Left renal cortex interstitium (tissue), 4 donors: ENCODE data around the gene ZNF142. TPM values are rescaled to one million over a fixed set of nuclear protein-coding genes. Genes with fewer than 3 reads are reported as not detected.

ENCODE experiments used
- DNase-seq, 4 donors: peaks; one replicate each; pipeline ENCODE4 v3.0.0-alpha.2; 2013; ENCODE audit warnings: low read depth in 4 of 4, low spot score in 2 of 4, missing footprints in 1 of 4
- polyA plus RNA-seq, 4 donors: library from polyadenylated mRNA; unstranded; fragments of 120-200 nt; gene quantifications; one replicate each; pipeline ENCODE4 v1.2.1, GENCODE V29; 2013; ENCODE audit not compliant: insufficient read length in 4 of 4

The ZNF142 gene
- 10 to 100 TPM; 15.2 to 25.7 (median 18.9) TPM for polyA plus RNA-seq

DNA sequence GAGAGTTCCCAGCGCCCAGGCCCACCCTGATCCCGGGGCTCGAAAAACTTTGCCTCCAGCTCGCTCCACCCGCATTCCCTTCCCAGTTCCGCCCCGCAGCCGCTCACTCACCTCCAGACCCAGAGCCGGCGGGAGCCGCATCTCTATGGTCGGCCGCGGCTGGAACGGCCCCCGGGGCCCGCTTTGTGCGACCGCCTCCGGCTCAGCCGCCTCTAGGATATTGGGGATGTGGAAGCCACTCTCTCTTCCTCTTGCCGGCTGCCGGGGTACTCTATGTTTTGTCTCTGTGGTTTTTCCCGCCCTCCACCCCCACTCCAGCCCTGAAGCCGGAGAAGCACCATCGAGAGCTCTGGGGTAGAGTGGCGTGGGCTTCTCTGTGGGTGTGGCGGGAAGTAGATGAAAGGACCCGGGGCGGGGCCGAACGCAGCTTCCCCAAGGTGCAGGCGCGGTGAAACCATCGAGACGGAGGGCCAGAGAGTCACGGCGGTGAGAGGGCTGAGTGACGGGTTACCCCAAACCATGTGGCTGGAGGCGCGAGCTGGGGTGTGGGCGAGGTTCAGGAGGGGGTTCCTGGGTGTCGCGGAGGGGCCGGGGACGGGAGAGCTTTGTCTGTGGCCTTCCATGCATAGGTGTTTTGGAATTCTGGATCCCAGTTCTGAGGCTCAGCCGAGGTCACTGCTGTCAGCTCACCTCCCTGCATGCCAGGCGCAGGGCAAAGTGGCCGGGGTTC lies at the start of gene ZNF142, which contains the start of gene BCS1L:
ZNF142 (minus strand) TSS at position 366 of the 730 bp plus-strand sequence. CDS start 3,194 bp downstream, outside the sequence.
BCS1L (plus strand) TSS at position 426 of the 730 bp plus-strand sequence. CDS start 1,305 bp downstream, outside the sequence.
- DNase-seq: peak; percentile 65 to 85 (median 76)

DNA sequence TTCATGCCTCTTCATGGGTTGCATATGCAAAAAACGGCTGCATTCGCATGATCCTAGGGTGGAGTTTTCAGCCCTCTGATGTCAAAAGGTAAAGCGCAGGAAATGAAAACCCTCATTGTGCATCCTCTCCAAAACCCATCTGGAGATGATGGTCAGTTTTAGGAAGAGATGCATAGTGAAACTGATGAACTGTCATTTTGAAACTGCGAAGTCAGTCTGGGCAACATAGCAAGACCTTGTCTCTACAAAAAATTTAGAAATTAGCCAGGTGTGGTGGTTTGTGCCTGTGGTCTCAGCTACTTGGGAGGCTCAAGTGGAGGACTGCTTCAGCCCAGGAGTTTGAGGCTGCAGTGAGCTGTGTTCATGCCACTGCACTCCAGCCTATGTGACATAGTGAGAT lies 48.7 kb upstream of the ZNF142 start:
- DNase-seq: no peak

DNA sequence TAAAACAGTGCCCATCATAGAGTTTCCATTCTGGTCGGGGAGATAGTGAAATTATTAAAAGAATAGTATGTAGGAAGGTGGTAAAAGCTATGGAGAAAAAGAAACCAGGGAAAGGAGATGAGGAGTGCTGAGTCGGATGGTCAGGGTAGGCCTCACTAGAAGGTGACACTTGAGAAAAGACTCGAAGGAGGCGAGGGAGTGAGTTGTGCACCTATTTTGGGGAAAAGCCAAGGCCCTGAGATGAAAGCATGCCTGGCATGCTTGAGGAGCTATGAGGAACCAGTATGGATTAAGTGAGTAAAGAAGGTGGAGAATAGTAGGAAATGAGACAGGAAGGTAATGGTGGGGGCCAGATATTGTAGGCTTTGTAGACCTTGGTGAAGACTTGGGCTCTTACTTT lies 43.9 kb upstream of the ZNF142 start:
- no peak for DNase-seq

- DNase-seq: no peak
Measured at GRCh38 chr2:218701806-218702205, 42.4 kb upstream of the ZNF142 start.

DNA sequence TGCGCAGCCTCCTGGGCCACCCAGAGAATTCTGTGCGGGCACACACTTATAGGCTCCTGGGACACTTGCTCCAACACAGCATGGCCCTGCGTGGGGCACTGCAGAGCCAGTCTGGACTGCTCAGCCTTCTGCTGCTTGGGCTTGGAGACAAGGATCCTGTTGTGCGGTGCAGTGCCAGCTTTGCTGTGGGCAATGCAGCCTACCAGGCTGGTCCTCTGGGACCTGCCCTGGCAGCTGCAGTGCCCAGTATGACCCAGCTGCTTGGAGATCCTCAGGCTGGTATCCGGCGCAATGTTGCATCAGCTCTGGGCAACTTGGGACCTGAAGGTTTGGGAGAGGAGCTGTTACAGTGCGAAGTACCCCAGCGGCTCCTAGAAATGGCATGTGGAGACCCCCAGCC lies 39.5 kb upstream of the ZNF142 start:
- DNase-seq: no peak

DNA sequence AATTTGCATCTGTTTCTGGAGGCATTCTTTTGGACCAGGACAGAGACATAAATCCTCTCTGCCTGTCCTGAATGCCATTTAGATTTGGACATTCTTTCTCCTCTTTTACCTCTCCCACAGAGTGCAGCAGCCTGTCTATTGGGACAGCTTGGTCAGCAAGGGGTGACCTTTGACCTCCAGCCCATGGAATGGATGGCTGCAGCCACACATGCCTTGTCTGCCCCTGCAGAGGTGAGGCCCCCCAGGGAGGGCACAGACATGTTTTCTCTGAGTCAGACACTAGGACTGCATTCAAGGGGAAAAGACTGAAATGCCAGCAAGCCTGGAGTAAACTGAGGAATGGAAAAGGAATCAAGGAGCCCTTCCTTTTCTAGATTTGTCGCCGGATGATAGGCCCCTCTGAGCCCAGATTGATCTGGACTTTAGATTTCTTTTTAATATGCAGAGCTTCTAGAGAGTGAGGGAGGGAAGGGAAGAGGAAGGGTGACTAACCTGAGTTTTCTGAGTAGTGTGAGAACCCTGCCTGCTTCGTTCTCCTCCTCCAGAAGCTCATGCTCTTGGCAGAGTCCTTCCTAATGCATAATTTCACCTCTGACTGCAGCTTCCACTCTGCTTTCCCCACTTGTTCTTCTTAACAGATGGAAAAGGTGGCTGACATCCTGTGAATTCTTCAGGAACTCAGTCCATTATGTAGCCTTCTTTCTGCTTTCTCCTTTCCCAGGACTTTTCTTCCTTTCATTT lies 35.2 kb upstream of the ZNF142 start:
- DNase-seq: no peak

GRCh38 chr2:218691234-218691633 lies 31.8 kb upstream of the ZNF142 start:
- no peak for DNase-seq

GRCh38 chr2:218687400-218688060 lies 28.1 kb upstream of the ZNF142 start:
- peak in 2 of 4 donors; percentile 26 to 46 for DNase-seq

DNA sequence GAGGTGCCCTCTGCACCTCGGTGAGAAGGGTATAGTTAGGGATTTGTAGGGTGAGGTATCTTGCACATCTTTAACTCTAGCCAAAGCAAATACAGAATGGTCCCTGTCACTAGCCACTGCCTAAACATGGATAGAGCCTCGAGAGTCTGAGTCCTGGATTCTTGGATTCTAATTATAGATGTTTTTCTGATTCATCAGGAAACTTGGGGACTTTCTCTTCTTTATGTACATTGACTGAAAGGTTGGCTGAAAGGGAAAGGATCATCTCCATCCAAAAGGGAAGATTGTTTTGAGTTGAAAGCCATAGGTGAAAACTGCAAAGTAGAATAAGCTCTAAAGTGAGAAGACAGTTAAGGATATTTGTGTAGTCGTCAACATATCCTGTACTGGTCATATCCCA lies 20.6 kb upstream of the ZNF142 start:
- DNase-seq: no peak

GRCh38 chr2:218679119-218679518 lies 19.7 kb upstream of the ZNF142 start:
- no peak for DNase-seq

DNA sequence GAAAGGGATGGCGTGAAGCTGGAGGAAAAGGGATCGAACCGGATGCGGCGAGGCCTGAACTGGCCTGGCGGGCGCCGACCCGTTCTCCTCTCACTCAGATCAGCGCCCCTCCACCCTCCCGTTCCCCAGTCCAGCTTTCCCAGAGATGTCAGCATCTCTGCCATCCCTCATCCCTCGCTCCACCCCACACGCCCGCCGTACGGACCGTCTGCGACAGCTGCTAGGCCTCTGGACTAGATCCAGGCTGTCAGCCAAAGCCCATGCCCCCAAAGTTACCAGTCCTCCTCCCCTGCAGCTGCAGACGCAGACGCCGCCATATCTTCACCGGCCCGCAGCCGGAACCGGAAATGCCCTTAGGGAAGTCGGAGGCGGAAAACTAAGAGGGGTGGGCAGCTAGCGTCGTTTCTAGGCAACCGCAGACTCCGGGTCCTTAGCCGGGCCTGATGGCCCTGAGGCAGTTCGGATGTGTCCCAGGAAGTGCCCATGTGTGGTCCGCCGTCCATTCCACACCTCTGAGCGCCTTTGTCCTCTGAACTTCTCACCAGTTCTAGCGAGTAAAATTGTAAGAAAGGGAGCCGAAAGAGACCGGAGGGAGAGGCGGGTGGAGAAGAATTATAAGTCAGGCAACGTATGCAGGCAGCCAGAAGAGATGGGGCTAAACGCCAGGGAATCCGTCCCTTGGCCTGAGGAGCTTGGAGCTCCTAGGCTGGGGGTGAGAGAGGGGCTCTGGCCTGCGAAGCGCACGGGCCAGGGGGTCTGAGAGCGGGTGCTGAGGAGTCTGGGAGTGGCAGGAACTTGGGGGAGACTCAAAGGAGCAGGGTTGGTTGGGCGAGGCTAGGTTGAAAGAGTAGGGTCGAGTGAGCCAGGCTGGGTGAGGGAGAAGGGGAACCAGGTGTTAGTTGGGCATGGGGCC lies 12.5 kb upstream of the ZNF142 start, which contains the start of the genes RNF25 and STK36:
RNF25 (minus strand) TSS at position 349 of the 913 bp plus-strand sequence; CDS start at position 317, 32 bp downstream.
STK36 (plus strand) TSS at position 433 of the 913 bp plus-strand sequence. CDS start 744 bp downstream, outside the sequence.
- DNase-seq: peak; percentile 67 to 87 (median 78)

DNA sequence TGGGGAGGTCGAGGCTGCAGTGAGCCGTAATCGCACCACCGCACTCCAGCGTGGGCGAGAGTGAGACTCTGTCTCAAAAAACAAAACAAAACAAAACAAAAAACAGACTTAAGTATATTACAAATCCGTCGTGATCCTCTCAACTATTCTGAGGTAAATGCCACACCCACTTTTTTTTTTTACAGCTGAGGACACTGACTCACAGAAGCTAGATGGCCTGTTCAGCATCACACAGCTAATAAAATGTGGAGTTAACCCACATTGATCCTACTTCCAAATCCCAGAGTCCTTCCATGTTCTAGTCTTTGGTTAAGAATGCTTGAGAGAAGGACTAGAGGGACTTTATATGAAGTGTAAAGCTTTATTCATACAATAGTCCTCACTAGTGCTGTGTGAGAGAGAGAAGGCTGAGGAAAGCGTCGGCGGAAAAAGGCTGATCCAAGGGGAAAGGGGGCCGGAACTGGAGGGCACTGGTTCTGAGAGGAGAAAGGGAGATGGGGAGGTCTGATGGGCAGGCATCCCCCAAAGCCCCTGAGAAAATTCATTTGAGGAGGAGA lies 11.8 kb upstream of the ZNF142 start:
- DNase-seq: no peak

DNA sequence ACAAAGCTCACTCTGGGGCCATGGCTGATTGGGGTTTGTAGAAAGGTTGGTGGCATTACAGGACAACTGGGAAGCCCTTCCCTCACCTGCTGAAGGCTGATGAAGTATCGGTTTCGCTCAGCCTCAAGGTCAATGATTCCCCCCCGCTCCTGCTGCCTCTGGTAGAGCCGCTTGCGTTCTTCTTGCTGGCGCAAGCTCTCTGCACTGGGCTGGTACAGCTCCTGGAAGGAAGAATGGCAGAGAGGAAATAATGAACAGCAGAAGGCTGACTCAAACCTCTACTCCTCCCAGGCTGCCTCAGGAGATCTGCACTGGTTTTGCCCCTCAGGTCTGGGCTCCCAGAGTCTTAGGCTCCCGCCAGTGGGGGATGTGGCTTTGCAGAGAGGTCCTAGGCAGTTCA lies 5.2 kb upstream of the ZNF142 start:
- DNase-seq: no peak

DNA sequence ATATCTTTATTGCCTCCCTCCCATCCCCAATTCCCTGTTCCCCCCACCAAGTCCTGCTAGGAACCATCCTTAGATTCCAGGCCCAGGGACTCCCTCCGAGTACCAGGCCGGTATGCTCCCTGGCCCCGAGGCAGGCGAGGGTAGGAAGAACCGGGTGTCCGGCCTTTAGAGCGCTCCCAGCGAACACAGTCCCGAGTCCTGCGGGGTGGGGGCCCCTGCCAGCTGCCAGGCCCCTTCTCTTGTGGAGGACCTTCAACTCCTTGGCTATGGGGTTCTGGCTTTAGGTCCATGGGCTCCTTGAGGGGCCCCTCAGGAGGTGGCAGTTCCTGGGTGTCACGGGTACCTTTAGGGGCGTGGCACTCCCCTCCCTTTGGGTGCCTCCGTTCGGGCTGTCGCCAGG lies 4.5 kb upstream of the ZNF142 start:
- DNase-seq: no peak

GRCh38 chr2:218662827-218663226 lies 3.4 kb upstream of the ZNF142 start:
- no peak for DNase-seq

- DNase-seq: no peak
Measured at GRCh38 chr2:218662377-218662776, 3.0 kb upstream of the ZNF142 start.

DNA sequence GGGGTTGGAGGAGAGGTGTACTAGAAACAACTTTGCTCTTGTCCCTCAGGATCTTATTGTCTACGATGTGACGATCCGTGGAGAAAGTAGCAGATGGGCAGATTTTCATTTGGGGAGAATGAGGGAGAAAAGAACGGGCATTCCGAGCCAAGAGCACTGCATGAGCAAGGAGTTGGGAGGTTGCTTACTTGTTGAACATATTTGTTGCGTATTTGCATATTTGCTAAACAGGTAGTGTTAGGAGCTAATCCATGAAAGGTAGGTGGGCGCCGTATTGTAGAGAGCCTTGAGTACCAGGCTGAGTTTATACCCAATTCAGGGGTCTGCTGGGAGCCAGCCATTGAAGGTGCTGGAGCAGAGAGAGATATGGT lies 550 bp upstream of the ZNF142 start:
- DNase-seq: no peak

- DNase-seq: no peak
Measured at GRCh38 chr2:218658671-218659257, 659 bp downstream of the ZNF142 start.

- no peak for DNase-seq
Measured at GRCh38 chr2:218655751-218656150, 3.7 kb downstream of the ZNF142 start.
